ENCODE measurements around the gene SSR2. TPM values are rescaled to one million over a fixed set of nuclear protein-coding genes. Genes with fewer than 3 reads are reported as not detected.

The SSR2 gene
- total RNA-seq, 4 donors from 2014 or later: 51.2 to 275 (median 168) TPM

DNA sequence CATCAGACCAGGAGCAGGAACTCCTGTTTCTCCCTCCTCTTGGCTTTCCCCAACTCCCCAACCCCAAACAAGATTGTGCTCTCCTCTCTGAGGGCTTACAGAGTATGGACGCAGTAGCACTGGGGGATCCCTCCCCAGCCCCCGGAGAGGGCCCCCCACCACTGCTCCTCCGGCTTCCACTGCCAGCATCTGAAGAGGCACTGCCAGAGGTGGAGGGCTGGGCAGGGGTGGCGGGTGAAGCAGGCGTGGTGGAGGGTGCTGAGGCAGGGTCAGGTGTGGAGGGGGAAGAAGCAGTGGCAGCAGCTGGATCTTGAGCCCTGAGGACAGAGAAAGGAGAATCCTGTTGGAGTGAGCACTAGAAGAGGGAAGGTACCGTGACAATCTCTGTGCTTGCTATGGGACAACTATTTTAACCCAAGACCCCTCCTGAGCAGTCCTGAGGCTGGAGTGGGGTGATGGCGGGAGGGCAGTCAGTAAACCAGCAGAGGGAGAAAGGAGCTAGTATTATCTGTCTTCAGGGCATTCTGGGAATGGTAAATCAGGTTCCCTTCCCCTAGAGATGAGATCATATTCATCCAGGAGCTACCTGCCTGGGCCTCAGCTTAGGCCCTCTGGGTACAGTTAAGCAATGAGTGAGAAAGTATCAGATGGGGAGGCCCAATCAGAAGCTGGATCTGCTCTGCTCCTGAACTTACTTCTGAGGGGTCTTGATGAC, 30.4 kb upstream of the SSR2 start:
- Histone ChIP-seq H3K27me3 (no peaks in the 10 kb centered on the region), H3K27ac (no peak overlapping the region), H3K9me3 (no peaks in the 10 kb centered on the region), H3K4me3 (no peak overlapping the region), H3K36me3 (no peaks in the 10 kb centered on the region), H3K4me1 (peaks cover 0 to 15% (median 10%) of the 10 kb centered on the region in 4 donors)
- no peak for TF ChIP-seq POLR2A (IDR thresholded peaks at IDR 0.05)
- TF ChIP-seq POLR2AphosphoS5 (IDR thresholded peaks at IDR 0.05): no peak
- TF ChIP-seq EP300 (IDR thresholded peaks at IDR 0.05; ENCODE audit: low read depth): no peak
- TF ChIP-seq, protein P1, sequence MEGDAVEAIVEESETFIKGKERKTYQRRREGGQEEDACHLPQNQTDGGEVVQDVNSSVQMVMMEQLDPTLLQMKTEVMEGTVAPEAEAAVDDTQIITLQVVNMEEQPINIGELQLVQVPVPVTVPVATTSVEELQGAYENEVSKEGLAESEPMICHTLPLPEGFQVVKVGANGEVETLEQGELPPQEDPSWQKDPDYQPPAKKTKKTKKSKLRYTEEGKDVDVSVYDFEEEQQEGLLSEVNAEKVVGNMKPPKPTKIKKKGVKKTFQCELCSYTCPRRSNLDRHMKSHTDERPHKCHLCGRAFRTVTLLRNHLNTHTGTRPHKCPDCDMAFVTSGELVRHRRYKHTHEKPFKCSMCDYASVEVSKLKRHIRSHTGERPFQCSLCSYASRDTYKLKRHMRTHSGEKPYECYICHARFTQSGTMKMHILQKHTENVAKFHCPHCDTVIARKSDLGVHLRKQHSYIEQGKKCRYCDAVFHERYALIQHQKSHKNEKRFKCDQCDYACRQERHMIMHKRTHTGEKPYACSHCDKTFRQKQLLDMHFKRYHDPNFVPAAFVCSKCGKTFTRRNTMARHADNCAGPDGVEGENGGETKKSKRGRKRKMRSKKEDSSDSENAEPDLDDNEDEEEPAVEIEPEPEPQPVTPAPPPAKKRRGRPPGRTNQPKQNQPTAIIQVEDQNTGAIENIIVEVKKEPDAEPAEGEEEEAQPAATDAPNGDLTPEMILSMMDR (IDR thresholded peaks at IDR 0.05): no peak
- in situ Hi-C loops (cut with MboI; ENCODE audit: low pct_ligation_motif_present in 1 of 4, low pct_unique_long_range_greater_than_20kb in 1 of 4, low sequenced_read_pairs in 3 of 4) (no loop called here), intact Hi-C loops (cut with DNase I; ENCODE audit: low total_unique reads) (no loop called here)
- DNase-seq: no peak
- WGBS, 2 donors (ENCODE audit: low coverage in 1 of 2): 90% methylated on average over 7 of the region's 7 CpGs; no CpG with 5 or more reads in 1 of the 2 donors

DNA sequence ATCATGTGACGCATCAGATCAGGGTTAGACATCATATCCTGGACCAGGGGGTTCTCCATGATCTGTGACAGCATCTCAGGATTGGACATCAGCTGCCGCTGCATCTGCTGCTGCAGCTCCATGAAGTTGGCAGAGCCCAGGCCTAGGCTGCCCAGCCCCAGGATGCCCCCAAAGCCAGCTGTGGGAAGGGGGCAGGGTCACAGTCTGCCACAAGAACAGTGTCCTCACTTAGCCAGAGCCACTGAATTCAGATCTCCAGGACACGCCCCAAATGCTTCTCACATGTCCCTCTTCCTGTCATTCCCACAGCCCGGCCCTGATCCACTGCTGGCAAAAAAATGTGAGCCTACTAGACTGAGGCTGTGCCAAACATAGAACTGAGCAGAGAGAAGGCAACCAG, 29.6 kb upstream of the SSR2 start:
- no peaks in the 10 kb centered on the region for H3K27me3 ChIP-seq
- H3K36me3 ChIP-seq: no peaks in the 10 kb centered on the region
- H3K4me3 ChIP-seq: no peak overlapping the region
- H3K9me3 ChIP-seq: no peaks in the 10 kb centered on the region
- in situ Hi-C loops (cut with MboI; ENCODE audit: low pct_ligation_motif_present in 1 of 4, low pct_unique_long_range_greater_than_20kb in 1 of 4, low sequenced_read_pairs in 3 of 4): no loop called here
- DNase-seq: no peak
- no peak overlapping the region for H3K27ac ChIP-seq
- 60 to 86% methylated on average over 1 to 4 of the region's 4 CpGs for WGBS, 2 donors (ENCODE audit: low coverage in 1 of 2)
- H3K4me1 ChIP-seq: peaks cover 0 to 7% (median 3%) of the 10 kb centered on the region in 4 donors
- TF ChIP-seq POLR2AphosphoS5 (IDR thresholded peaks at IDR 0.05) (no peak), POLR2A (IDR thresholded peaks at IDR 0.05) (no peak), EP300 (IDR thresholded peaks at IDR 0.05; ENCODE audit: low read depth) (no peak)
- TF ChIP-seq, protein P1 (IDR thresholded peaks at IDR 0.05): no peak
- intact Hi-C loops (cut with DNase I; ENCODE audit: low total_unique reads): no loop called here

DNA sequence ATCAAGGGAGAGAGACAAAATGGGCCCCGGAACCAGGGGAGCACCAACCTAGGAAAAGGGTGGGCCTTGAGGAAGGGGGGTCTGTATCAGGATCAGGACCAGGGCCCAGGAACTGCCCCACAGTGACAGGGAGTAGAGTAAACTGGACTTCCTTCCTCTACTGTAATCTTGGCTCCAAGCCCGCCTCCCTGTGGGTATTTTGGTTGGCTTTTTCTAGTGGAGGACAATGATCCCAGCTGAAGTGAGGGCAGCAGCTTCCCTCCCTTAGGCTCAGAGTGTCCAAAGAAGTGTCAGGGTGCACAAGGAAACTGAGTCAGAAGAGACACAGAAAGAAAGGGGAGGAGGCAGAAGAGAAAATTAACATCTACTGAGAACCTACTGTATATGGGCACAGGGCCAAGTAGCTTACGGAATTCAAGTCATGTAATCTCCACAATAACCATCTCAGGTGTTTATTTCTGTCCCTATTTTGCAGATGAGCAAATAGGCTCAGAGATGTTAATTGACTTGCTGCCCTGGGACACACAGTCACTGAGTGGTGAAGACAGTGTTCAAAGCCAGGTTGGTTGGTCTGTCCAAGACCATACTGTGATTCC, 28.0 kb upstream of the SSR2 start:
- intact Hi-C loops (cut with DNase I; ENCODE audit: low total_unique reads): no loop called here
- whole genome bisulfite sequencing, 2 donors (ENCODE audit: low coverage in 1 of 2): 50 to 83% methylated on average over 1 to 3 of the region's 3 CpGs

DNA sequence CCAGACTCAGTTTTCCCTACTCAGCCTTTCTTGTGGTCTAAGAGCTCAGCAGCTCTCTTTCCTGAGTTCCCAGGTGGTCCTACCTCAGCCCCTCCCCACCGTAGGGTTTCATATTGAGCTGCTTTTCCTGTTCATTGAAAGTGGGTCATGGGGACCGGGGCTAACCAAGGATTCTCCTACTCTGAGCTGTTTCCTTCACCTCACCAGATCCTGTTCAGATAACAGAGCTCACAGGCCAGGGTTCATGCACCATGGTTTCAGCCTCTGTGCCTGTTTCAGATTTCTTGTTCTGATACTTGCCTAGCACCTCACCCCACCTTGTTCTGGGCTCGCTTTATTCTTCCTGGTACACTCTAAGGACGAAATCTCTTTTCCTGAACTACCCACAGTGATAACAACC, 24.3 kb upstream of the SSR2 start:
- in situ Hi-C loops (cut with MboI; ENCODE audit: low pct_ligation_motif_present in 1 of 4, low pct_unique_long_range_greater_than_20kb in 1 of 4, low sequenced_read_pairs in 3 of 4): no loop called here
- H3K36me3 ChIP-seq: peaks cover 0 to 11% (median 2%) of the 10 kb centered on the region in 4 donors
- H3K9me3 ChIP-seq: no peaks in the 10 kb centered on the region
- intact Hi-C loops (cut with DNase I; ENCODE audit: low total_unique reads): no loop called here
- no peaks in the 10 kb centered on the region for H3K27me3 ChIP-seq
- 87 to 96% methylated on average over 4 of the region's 4 CpGs for WGBS, 2 donors (ENCODE audit: low coverage in 1 of 2)
- no peaks in the 10 kb centered on the region for H3K4me1 ChIP-seq
- no peak for DNase-seq
- no peak for TF ChIP-seq POLR2AphosphoS5 (IDR thresholded peaks at IDR 0.05)
- no peak for TF ChIP-seq EP300 (IDR thresholded peaks at IDR 0.05; ENCODE audit: low read depth)
- TF ChIP-seq, protein P1 (IDR thresholded peaks at IDR 0.05): no peak
- TF ChIP-seq POLR2A (IDR thresholded peaks at IDR 0.05): no peak
- no peak overlapping the region for H3K4me3 ChIP-seq
- H3K27ac ChIP-seq: no peak overlapping the region

More for the DNA sequence above, 28.0 kb upstream of the SSR2 start:
- H3K27ac ChIP-seq: no peak overlapping the region
- H3K36me3 ChIP-seq: no peaks in the 10 kb centered on the region
- in situ Hi-C loops (cut with MboI; ENCODE audit: low pct_ligation_motif_present in 1 of 4, low pct_unique_long_range_greater_than_20kb in 1 of 4, low sequenced_read_pairs in 3 of 4): no loop called here
- H3K4me3 ChIP-seq: no peak overlapping the region
- H3K27me3 ChIP-seq: no peaks in the 10 kb centered on the region
- H3K9me3 ChIP-seq: no peaks in the 10 kb centered on the region
- peaks cover 0 to 5% (median 0%) of the 10 kb centered on the region in 4 donors for H3K4me1 ChIP-seq
- DNase-seq: no peak
- TF ChIP-seq POLR2A (IDR thresholded peaks at IDR 0.05): no peak
- no peak for TF ChIP-seq POLR2AphosphoS5 (IDR thresholded peaks at IDR 0.05)
- no peak for TF ChIP-seq EP300 (IDR thresholded peaks at IDR 0.05; ENCODE audit: low read depth)
- TF ChIP-seq, protein P1 (IDR thresholded peaks at IDR 0.05): no peak

All from transverse colon (tissue), 4 donors.